ENCODE results near the gene CDRT4.

DNA sequence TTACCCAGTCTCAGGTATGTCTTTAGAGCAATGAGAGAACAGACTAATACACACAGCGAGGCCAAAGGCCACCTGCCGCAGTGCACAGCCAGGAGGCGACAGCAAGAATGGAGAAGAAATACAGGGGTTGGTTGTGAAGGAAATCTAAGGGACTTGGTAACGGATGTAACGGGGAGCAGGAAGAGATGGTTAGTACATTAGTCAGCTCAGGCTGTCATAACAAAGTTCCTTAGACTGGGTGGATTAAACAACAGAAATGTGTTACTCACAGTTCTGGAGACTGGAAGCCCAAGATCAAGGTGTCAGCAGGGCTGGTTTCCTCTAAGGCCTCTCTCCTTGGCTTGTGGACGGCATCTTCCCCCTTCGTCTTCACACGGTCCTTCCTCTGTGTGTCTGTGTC lies 48.7 kb upstream of the CDRT4 start:
- TF ChIP-seq, protein P1, sequence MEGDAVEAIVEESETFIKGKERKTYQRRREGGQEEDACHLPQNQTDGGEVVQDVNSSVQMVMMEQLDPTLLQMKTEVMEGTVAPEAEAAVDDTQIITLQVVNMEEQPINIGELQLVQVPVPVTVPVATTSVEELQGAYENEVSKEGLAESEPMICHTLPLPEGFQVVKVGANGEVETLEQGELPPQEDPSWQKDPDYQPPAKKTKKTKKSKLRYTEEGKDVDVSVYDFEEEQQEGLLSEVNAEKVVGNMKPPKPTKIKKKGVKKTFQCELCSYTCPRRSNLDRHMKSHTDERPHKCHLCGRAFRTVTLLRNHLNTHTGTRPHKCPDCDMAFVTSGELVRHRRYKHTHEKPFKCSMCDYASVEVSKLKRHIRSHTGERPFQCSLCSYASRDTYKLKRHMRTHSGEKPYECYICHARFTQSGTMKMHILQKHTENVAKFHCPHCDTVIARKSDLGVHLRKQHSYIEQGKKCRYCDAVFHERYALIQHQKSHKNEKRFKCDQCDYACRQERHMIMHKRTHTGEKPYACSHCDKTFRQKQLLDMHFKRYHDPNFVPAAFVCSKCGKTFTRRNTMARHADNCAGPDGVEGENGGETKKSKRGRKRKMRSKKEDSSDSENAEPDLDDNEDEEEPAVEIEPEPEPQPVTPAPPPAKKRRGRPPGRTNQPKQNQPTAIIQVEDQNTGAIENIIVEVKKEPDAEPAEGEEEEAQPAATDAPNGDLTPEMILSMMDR (IDR thresholded peaks at IDR 0.05; ENCODE audit: insufficient read depth, low read length, poor library complexity, severe bottlenecking) = no peak
- no peak for TF ChIP-seq EZH2phosphoT487 (conservative IDR thresholded peaks at IDR 0.05; ENCODE audit: low read length)
